ENCODE results near the gene MEF2C.
A peak's percentile ranks its signal among the peaks of the same experiment; 100 is the strongest.

The MEF2C gene

DNA sequence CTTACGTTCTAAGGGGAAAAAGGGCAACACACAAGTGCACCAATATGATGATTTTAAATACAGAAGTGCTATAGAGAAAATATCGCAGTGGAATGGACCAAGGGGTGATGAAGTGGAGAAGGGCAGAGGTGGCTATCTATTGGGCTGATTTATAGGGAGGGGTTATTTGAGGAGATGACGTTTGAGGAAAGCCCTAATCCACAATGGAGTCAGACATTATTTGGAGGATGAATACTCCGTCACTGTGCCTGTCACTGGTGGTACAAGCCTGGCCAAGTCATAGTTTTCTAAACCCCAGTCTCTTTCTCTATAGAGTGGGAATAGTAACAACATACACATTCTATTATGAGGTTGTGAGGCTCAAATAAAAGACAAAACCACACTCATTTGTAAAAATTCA is 48.5 kb downstream of the MEF2C start:
- peak overlapping the region; percentile 32 for H3K4me3 ChIP-seq (ENCODE audit: low read depth, low read length, poor library complexity, severe bottlenecking)
- H3K9me3 ChIP-seq (ENCODE audit: low read length), result no peaks in the 10 kb centered on the region
- no peaks in the 10 kb centered on the region for H3K36me3 ChIP-seq (ENCODE audit: insufficient read depth, low read length)
- H3F3A ChIP-seq (ENCODE audit: insufficient read depth, low read length), result peaks cover 10% of the 10 kb centered on the region
- peak overlapping the region; percentile 97 for H3K27ac ChIP-seq (ENCODE audit: low read depth, low read length, poor library complexity, severe bottlenecking)
- H3K4me2 ChIP-seq (ENCODE audit: low read length), result peak overlapping the region; percentile 60
- H3K27me3 ChIP-seq (ENCODE audit: insufficient read depth, low read length), result no peaks in the 10 kb centered on the region
- no peak for TF ChIP-seq EZH2 (IDR thresholded peaks at IDR 0.05; ENCODE audit: borderline replicate concordance, low read length)
- TF ChIP-seq, protein P1, sequence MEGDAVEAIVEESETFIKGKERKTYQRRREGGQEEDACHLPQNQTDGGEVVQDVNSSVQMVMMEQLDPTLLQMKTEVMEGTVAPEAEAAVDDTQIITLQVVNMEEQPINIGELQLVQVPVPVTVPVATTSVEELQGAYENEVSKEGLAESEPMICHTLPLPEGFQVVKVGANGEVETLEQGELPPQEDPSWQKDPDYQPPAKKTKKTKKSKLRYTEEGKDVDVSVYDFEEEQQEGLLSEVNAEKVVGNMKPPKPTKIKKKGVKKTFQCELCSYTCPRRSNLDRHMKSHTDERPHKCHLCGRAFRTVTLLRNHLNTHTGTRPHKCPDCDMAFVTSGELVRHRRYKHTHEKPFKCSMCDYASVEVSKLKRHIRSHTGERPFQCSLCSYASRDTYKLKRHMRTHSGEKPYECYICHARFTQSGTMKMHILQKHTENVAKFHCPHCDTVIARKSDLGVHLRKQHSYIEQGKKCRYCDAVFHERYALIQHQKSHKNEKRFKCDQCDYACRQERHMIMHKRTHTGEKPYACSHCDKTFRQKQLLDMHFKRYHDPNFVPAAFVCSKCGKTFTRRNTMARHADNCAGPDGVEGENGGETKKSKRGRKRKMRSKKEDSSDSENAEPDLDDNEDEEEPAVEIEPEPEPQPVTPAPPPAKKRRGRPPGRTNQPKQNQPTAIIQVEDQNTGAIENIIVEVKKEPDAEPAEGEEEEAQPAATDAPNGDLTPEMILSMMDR (IDR thresholded peaks at IDR 0.05; ENCODE audit: low read length), result no peak
- no peaks in the 10 kb centered on the region for H3K9me2 ChIP-seq (ENCODE audit: low read depth, low read length)
- H2AFZ ChIP-seq (ENCODE audit: low read length), result no peak overlapping the region
- H3K4me1 ChIP-seq (ENCODE audit: insufficient read depth, low read length, severe bottlenecking), result peaks cover 93% of the 10 kb centered on the region
- H4K20me1 ChIP-seq (ENCODE audit: insufficient read depth, low read length), result no peaks in the 10 kb centered on the region
- peaks cover 35% of the 10 kb centered on the region for H3K79me2 ChIP-seq (ENCODE audit: insufficient read depth, low read length)
- peak overlapping the region; percentile 38; the same call in 1 of the 2 replicates for H3K9ac ChIP-seq (ENCODE audit: low read length)

DNA sequence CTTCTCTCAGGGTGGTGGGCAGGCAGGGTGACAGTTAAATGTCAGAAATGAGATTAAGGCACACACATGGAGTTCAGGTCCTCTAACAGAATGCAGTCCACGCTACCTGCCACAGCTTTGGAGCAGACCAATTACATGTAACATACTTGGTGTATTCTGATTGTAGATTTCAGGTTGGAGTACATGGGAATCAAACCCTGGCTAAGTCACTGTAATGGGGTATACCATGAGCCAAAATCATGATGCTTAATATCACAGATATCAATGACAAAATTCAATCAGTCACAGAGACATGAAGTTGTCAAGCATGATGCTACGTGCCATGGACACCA is 48.9 kb downstream of the MEF2C start:
- peak overlapping the region; percentile 60 for H3K4me2 ChIP-seq (ENCODE audit: low read length)
- peak overlapping the region; percentile 32 for H3K4me3 ChIP-seq (ENCODE audit: low read depth, low read length, poor library complexity, severe bottlenecking)
- peak overlapping the region; percentile 38; the same call in 1 of the 2 replicates for H3K9ac ChIP-seq (ENCODE audit: low read length)

DNA sequence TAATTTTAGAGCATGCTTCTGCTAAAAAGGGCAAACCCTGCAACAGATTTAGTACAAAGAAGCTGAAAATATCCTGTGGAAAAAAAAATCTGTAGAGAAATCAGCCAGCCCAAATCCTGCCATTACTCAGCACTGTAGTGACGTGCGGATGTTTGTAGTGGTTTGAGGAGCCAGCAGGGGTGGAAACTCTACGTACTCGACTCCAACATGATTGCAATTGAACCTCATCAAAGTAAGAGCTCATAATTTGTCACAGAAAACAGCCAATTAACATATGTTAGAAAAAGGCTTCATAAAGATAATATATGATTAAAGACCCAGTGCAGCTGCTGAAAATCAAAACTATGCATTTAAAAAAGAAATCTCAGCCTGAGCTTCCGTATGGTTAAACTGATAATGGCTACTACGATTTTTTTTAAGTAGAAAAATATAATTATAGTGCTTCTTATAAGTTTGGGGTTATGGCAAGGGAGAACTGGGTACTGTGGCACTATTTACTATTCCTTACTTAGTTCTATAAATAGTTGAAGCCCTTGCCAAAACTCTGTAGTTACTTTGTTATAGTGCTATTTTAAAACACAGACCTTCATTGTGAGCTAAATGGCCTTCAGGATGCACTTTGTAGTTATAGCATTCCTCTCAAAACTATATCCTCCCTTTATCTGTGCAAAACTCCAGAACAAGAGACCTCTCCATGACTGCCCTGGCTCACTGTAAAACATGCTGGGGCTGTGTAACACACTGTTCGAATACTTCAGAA is 49.4 kb downstream of the MEF2C start:
- Histone ChIP-seq H3K9ac (ENCODE audit: low read length) (peak overlapping the region; percentile 38; the same call in 1 of the 2 replicates), H3K27ac (ENCODE audit: low read depth, low read length, poor library complexity, severe bottlenecking) (peak overlapping the region; percentile 97), H3K4me3 (ENCODE audit: low read depth, low read length, poor library complexity, severe bottlenecking) (peak overlapping the region; percentile 32), H4K20me1 (ENCODE audit: insufficient read depth, low read length) (no peaks in the 10 kb centered on the region), H3K9me3 (ENCODE audit: low read length) (no peaks in the 10 kb centered on the region), H3F3A (ENCODE audit: insufficient read depth, low read length) (peaks cover 10% of the 10 kb centered on the region), H2AFZ (ENCODE audit: low read length) (no peak overlapping the region), H3K9me2 (ENCODE audit: low read depth, low read length) (no peaks in the 10 kb centered on the region), H3K4me2 (ENCODE audit: low read length) (peak overlapping the region; percentile 60), H3K27me3 (ENCODE audit: insufficient read depth, low read length) (no peaks in the 10 kb centered on the region), H3K4me1 (ENCODE audit: insufficient read depth, low read length, severe bottlenecking) (peaks cover 93% of the 10 kb centered on the region), H3K36me3 (ENCODE audit: insufficient read depth, low read length) (no peaks in the 10 kb centered on the region), H3K79me2 (ENCODE audit: insufficient read depth, low read length) (peaks cover 35% of the 10 kb centered on the region)
- TF ChIP-seq, protein P1 (IDR thresholded peaks at IDR 0.05; ENCODE audit: low read length), result no peak
- TF ChIP-seq EZH2 (IDR thresholded peaks at IDR 0.05; ENCODE audit: borderline replicate concordance, low read length), result no peak

More for the DNA sequence above, 48.9 kb downstream of the MEF2C start:
- Histone ChIP-seq H4K20me1 (ENCODE audit: insufficient read depth, low read length) (no peaks in the 10 kb centered on the region), H3K27me3 (ENCODE audit: insufficient read depth, low read length) (no peaks in the 10 kb centered on the region), H3K4me1 (ENCODE audit: insufficient read depth, low read length, severe bottlenecking) (peaks cover 93% of the 10 kb centered on the region), H3K9me3 (ENCODE audit: low read length) (no peaks in the 10 kb centered on the region), H3K9me2 (ENCODE audit: low read depth, low read length) (no peaks in the 10 kb centered on the region), H3K36me3 (ENCODE audit: insufficient read depth, low read length) (no peaks in the 10 kb centered on the region), H2AFZ (ENCODE audit: low read length) (no peak overlapping the region), H3K27ac (ENCODE audit: low read depth, low read length, poor library complexity, severe bottlenecking) (peak overlapping the region; percentile 97), H3F3A (ENCODE audit: insufficient read depth, low read length) (peaks cover 9% of the 10 kb centered on the region), H3K79me2 (ENCODE audit: insufficient read depth, low read length) (peaks cover 35% of the 10 kb centered on the region)
- TF ChIP-seq EZH2 (IDR thresholded peaks at IDR 0.05; ENCODE audit: borderline replicate concordance, low read length), result no peak
- TF ChIP-seq, protein P1 (IDR thresholded peaks at IDR 0.05; ENCODE audit: low read length), result no peak
